Ammon's horn (tissue), 1 donor: ENCODE measurements around the gene GPC1.
"Not testable (repeated sequence)": the region's sequence is repeated elsewhere in the genome, so short reads cannot be mapped to it uniquely, and the experiment has no call there.

Experiments
- DNase-seq: peaks from one replicate; pipeline ENCODE4 v3.0.0-alpha.2; 2016; ENCODE audit warnings: low spot score

GPC1 gene, protein sequence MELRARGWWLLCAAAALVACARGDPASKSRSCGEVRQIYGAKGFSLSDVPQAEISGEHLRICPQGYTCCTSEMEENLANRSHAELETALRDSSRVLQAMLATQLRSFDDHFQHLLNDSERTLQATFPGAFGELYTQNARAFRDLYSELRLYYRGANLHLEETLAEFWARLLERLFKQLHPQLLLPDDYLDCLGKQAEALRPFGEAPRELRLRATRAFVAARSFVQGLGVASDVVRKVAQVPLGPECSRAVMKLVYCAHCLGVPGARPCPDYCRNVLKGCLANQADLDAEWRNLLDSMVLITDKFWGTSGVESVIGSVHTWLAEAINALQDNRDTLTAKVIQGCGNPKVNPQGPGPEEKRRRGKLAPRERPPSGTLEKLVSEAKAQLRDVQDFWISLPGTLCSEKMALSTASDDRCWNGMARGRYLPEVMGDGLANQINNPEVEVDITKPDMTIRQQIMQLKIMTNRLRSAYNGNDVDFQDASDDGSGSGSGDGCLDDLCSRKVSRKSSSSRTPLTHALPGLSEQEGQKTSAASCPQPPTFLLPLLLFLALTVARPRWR

DNA sequence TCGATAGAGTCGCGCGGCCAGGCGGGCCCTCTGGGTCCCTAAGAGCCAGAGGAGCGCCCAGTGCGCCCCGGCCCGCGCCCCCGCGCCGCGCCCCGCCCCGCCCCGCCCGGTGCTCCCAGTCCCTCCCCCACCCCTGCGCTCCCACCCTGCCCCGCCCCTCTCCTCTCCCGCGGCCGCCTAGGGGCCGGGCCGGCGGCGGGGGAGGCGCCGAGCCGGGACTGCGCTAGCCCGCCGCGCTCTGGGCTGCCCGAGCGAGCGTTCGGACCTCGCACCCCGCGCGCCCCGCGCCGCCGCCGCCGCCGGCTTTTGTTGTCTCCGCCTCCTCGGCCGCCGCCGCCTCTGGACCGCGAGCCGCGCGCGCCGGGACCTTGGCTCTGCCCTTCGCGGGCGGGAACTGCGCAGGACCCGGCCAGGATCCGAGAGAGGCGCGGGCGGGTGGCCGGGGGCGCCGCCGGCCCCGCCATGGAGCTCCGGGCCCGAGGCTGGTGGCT lies at the start of gene GPC1:
TSS of gene GPC1 (plus strand) at position 207 of the 491 bp plus-strand sequence. CDS start at position 463, 256 bp downstream.
- DNase-seq, result peak; percentile 67

DNA sequence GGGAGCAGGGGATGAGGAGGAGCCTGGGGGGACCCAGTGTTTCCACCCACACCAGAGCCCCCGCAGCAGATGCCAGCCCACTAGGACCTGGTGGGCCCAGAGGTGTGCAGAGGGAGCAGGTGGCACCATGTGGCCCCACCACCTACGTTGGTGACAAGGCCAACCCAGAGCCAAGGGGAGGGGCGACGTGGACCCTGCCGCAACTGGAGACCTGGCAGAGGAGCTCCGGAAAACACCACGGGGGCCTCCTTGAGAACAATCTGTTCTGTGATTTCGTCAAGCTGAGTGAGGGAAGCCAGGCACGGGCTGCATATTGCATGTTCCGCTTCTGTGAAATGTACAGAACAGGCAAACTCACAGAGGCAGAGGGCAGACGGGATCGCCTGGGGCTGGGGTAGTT lies 49.1 kb upstream of the GPC1 start:
- DNase-seq, result no peak

DNA sequence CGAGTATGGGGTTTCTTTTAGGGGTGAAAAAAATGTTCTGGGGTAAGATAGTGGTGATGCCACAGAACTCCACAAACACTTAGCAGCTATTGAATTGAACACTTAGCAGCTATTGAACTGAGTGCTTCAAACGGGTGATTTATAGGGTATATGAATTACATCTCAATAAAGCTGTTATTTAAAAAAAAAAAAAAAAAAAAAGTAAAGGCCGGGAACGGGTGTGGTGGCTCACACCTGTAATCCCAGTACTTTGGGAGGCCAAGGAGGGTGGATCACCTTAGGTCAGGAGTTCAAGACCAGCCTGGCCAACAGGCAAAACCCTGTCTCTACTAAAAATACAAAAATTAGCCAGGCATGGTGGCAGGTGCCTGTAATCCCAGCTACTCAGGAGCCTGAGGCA lies 48.7 kb upstream of the GPC1 start:
- DNase-seq, result not testable (repeated sequence)

DNA sequence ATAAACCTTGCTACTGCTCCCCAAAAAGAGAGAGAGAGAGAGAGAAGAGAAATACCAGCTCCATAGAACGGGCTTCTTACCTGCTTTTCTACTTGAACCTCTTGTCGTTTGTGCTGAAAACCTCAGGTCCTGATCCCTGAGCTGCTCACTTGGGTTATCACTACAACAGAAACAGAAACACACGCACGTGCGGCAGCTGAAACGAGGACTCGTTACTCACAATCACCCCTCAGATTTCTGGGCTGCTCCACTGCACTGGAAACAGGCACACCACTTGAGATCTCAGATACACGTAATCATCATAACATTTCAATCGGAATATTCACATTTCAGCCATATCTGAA lies 48.2 kb upstream of the GPC1 start:
- DNase-seq, result no peak

DNA sequence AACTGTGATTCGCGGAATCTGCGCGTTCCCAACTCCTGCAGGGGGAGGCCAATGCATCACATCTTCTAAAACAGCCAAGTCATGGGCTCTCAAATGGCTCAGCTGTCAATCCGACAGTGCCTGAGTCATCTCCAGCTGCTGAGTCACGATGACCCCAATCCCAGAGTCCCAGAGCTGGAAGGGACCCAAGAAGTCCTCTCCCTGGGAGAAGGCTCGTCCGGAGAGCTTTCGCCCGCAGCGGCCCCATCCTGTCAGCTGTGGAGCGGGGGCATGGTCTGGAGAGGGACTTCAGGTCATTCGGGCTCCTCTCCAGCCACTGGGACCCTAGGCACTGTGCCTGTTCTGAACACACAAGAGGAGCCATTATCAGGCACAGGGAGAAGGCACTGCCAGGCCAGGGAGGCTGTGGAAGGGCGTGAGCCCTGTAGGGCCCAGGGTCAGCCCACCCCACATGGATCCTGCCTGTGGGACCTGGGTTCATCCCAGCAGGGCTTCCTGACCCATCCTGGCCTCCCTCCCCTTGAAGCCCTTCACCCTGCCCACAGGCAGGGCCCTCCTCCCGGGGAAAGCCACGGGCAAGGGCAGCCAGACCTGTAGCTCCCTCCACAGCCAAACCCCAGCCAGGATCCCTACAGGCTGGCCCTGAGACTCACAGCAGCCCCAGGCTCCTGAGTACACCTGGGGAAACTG lies 47.6 kb upstream of the GPC1 start:
- DNase-seq, result peak; percentile 40

DNA sequence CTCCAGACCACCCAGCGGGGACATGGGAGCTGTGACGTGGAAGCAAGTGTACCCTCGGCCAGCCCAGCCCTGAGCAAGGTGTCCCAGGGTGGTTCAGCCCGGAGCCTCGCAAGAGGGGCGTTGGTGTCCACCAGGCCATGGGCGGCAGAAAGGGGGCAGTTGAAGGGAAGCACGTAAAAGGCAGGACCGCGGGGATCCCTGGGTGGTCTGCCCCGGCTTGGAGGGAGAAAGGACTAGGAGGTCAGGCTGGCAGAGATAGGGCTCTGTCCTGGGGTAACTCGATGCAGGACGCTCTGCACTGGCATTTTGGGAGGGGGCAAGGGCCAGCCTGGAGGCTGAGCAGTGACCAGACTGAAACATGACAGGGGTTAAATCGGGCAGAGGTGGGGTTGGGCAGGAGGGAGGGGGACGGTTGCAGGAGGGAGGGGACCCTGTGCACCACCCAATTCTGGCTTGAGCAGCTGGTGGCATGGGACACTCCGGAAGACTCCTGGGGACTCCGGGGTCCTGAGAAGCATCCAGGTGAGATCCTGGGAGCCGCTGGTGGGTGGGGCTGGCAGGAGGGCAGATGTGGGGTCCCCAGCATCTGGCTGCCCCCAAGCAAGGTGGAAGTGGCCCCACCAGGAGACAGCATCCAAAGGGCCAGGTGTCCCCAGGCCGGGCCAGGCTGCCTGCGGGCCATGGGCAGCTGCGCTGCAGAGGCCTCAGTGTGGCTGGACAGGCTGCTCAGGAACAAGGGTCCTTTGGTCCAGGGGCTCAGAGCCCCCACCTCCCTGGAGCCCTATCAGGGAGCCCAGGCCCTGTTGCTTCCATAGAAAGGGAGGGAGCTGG lies 46.8 kb upstream of the GPC1 start:
- no peak for DNase-seq

DNA sequence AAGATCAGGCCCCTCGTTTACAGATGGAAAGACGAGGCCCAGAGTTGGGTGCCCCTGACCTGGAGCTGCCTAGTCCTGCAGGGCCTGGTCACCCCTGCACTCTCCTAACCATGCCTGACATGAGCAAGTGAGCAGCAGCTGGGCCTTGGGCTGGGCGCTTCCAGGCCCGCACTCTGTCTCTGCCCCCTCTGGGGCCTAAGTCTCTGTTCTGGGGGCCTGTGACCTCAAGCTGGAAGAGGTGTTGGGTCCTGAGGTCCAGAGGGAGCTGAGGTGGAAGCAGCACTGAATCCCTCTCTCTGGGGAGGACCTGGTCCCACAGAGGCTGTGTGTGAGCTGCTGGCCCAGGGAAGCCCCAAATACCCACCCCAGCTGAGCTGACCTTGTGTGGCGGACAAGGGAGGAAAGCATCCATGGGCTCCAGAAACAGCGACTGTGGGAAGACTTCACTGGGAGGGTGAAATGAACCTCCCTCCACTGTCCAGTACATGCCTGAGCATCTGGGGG lies 46.1 kb upstream of the GPC1 start:
- DNase-seq, result no peak

DNA sequence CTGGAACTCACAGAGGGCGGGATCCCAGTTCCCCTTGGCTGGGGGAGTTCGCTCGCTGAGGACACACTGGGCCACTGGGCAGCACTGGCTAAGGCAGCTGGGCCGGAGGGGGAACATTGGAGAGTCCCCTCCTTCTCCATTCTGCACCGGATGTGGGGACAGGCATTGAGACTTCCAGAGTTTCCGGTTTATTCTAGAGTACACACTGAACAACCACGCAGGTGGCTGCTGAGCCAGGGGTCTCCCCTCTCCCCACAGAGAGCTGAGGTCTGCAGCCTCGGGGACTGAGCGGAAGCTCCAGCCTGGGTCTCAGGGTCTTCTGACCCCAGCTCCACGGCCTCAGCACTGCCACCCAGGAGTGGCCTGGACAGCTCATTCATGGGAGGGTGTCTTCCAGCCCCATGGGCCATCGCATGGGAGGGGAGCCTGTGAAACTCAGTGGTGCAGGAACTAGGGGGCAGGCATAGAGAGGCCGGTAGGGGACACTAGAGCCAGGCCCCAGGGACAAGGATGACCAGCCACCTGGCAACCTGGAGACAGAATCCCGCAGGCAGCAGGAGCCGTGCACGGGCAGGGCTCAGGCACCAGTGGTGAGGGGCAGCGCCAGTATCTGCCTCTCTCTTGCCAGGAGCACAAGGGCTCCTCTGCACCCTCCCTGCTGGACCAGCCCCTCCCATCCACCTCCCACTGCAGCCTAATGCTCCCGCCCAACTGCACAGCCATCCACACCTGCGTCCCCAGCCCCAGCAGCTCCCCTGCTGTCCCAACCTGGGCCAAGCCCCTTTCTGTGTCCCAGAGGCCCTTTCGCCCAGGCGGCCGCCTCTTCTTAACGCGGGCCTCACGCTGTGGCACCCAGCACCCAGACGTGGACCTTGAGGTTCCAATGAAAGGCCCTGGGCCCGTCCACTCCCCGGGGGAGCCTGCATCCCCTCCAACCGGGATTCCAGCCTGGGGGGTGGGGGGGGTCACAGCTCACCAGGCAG lies 45.1 kb upstream of the GPC1 start:
- no peak for DNase-seq

DNA sequence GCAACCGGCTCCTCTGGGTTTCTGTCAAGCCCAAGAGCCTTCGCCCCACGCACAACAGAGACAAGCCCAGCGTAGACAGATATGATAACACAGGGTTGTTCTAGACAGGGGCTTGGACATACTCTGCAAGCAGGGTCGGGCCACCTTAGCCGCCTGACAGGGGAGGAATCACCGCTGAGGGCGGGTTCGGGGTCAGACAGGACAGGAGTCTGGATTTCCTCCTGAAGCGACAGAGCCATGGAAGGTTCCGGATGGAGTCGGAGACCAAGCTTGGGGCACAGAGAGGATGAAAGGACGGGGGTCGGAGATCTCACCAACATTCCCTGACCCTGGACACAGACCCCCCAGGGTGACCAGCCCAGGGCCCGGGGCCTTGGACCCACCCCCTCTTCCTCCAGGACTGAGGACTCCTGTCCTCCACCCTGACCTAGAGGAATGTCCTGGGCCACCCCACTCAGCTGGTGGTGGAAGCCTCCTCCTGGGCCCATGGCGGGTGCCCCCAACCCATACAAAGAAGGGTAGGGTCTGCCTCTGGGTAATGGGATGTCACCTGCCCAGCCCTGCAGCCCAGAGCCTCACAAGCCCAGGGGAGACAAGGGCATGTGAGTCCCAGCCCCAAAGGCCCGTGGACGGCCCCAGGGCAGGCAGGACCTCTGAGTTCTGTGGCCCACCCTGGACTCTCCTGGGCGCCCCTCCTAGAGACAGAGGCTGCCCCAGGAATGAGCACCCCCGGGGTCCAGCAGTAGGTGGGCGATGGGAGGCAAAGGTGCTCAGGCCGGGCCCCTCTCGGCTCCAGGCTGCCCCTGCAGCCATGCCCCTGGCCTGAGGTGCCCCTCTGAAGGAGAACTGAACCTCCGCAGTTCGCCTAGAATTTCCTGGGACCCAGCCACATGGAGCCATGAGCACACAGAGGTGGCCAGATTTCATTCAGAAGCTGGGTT lies 44.1 kb upstream of the GPC1 start:
- no peak for DNase-seq

DNA sequence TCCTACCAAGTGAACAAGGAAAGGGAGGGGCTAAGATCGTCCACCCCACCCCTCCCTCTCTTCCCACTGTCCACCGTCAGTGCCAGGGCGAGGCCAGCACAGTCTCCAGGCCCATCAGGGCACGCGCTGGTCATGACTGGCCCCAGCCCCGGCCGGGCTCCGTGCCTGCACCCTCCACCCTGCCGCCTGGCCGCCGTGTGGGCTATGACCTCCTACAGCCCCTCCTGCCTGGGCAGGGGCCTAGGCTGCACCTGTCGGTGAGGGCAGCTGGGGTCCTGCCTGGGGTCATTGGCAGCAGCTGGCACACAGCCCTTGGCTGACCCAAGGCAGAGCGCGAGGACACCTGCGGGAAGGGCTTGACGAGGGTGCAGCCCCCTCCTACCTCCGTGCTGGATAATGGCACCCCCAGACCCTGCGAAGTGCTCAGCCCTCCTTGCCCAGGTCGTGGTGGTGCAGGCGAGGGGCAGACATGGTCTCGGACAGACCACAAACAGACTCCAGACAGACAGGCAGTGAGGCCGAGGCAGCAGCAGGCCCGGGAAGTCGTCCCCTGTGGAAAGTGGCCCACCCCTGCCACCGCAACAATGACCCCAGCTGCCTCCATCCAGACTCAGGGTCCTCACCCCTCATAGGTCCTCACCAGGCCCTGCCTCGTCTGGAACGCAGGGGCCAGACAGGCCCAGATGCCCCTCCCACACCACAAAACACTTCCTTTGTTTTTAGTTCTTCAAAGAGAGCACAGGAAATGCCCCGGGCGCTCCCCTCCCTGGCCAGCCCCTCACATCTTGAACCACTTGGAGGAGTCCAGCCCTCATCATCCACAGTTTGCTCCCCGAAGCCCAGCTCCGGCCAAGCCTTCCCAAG lies 43.1 kb upstream of the GPC1 start:
- no peak for DNase-seq

DNA sequence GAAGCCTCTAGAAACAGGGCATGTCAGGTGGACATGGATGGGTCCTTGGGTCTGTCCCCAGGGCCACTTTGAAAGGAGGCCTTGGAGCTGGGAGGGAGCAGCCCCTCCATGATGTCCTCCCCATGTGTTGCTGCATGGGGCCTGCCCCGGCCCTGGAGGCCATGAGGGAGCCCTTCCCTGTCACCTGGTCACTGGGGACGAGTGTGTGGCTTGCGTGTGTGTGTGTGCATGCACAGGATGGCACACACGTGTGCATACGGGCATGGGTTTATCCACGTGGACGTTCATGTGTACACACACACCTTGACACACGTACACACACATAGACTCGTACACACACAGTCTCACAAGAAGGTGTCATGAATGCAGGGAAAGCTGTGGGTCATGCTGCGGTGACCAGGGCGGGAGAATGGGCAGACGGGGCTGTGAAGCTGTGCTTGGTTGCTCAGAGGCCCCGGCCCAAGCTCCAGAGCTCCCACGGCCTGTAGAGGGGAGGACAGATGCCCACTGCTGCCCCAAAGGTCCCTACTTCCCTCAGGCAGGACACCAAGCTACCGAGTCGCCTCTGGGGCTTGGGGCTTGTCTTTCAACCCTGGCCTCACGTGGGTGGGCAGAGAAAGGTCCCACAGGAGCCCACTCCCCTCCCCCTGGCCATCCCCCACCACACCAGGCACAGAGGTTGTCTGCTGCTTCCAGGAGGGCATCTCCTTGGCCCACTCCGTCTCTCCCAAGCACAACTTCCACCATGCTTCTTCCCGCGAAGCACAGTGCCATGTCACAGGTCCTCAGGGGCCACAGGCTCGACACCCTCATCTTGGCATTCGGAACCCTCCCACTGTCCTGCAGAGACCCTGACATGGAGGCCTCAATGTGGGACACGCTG lies 42.3 kb upstream of the GPC1 start:
- DNase-seq, result no peak

DNA sequence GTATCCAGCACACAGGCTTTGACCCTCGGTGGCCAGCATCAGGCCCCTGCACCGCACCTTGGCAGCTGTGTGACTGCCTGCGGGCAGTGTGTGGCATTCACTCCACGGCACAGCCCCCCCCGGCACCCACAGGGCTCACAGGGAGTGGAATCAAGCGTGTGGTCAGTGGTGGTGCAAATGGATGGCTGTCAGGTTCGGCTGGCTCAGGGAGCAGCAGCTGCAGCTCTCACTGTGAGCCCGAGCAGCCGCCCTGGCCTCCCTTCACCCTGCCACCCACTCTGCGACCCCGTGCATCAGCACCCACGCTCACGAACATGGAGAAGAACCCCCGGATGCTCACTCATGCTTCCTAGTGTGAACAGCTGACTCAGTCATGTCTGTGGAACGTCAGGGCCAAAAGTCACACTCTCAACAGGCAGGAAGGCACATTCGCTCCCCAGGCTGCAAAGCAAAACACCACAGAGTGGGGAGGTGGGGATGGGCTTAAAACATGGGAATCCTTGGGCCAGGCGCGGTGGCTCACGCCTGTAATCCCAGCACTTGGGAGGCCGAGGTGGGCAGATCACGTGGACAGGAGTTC lies 41.5 kb upstream of the GPC1 start:
- no peak for DNase-seq

DNA sequence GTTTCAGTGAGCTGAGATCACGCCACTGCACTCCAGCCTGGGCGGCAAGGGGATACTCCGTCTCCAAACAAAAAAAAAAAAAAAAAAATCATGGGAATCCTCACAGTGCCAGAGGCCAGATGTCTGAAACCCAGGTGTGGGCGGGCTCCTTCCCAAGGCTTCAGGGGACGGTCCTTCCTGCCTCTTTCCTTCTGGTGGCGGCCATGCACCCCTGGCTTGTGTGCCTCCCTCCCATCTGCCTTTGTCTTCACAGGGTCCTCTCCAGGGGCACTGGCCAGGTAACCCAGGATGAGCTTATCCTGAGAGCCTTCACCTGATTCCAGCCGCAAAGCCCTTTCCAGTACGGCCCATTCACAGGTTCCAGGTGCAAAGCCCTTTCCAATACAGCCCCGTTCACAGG lies 40.9 kb upstream of the GPC1 start:
- no peak for DNase-seq

DNA sequence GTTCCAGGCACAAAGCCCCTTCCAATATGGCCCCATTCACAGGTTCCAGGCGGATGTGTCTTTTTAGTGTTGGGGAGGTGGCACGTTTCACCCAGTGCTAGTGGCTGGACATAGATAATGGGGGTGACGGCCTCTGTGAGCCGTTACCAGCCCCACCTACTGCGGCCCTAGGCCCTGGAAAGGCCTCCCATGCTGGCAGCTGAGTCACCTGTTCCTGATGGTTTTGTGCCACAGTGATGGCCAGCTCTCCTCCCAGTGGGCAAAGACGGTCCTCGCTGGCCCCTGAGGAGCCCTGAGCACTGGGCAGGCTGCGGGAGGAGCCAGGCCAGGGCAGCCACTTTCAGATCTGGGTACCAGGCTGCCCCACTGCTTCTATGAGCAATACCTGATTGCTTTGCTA lies 40.0 kb upstream of the GPC1 start:
- no peak for DNase-seq

DNA sequence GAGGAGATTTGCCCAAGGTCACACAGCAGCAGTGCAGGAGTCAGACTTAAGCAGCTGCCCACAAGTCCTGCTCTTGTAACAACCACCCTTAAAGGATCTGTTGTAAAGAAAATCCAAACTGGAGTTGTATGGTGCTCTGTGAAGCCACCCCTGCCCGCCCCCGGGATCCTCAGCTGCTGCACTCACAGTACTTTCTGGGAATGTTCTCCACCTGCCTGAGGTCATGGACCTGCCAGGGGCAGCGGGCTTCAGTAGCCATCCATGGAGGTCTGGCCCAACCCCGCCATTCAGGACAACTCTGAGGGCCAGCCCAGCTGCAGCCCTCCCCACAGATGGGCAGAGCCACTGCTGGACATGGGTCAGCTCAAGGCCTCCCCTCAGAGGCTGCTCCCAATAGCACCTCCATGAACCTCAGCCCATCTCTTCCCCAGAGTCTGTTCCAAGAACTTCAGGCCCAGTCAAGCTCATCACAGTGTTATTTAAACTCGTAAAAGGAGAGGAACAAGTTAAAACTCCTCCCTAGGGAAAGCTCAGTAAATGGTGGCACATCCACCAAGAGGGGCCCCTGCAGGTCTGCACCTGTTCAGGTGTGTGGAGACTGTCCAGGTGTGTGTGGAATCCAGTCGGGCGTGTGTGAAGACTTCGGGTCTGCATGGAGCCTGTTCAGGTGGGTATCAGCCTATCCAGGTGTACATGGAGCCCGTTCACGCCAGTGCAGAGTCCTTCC lies 39.4 kb upstream of the GPC1 start:
- no peak for DNase-seq
